ENCODE results near the gene ILK.

The ILK gene

GRCh38 chr11:6603287-6604080 is at the start of gene ILK, which contains the start of gene RRP8:
Gene ILK (plus strand): TSS chr11:6603774. CDS start chr11:6604272, 498 bp downstream.
Gene RRP8 (minus strand): TSS chr11:6603616. CDS start chr11:6603502, 114 bp downstream.
- H3K9ac ChIP-seq (ENCODE audit: low read length in 5 of 5), result peak within 1 kb of the TSS; percentile 95 to 99 (median 98)
- H3K4me3 ChIP-seq (ENCODE audit: low read depth in 1 of 5, low read length in 5 of 5), result peak within 1 kb of the TSS; percentile 92 to 98 (median 96)
- H3K9me3 ChIP-seq (ENCODE audit: control insufficient read depth in 5 of 5, low read length in 5 of 5), result no peaks in the 10 kb centered on the region
- peak within 1 kb of the TSS; percentile 98 for H3K27ac ChIP-seq (ENCODE audit: low read depth, low read length)
- H3K4me1 ChIP-seq (ENCODE audit: control insufficient read depth in 5 of 5, insufficient read depth in 5 of 5, low read length in 5 of 5), result peaks cover 9 to 64% (median 57%) of the 10 kb centered on the region in 5 donors
- H3K36me3 ChIP-seq (ENCODE audit: control insufficient read depth in 5 of 5, insufficient read depth in 5 of 5, low read length in 5 of 5), result peaks cover 5 to 42% (median 39%) of the 10 kb centered on the region in 5 donors
- H3K27me3 ChIP-seq (ENCODE audit: control insufficient read depth in 5 of 5, insufficient read depth in 4 of 5, low read length in 5 of 5), result no peaks in the 10 kb centered on the region

- Histone ChIP-seq H3K27ac (ENCODE audit: low read depth, low read length) (no peak overlapping the region), H3K4me3 (ENCODE audit: low read depth in 1 of 5, low read length in 5 of 5) (no peak overlapping the region), H3K27me3 (ENCODE audit: control insufficient read depth in 5 of 5, insufficient read depth in 4 of 5, low read length in 5 of 5) (no peaks in the 10 kb centered on the region), H3K36me3 (ENCODE audit: control insufficient read depth in 5 of 5, insufficient read depth in 5 of 5, low read length in 5 of 5) (peaks cover 0 to 19% (median 4%) of the 10 kb centered on the region in 5 donors), H3K9ac (ENCODE audit: low read length in 5 of 5) (no peak overlapping the region), H3K4me1 (ENCODE audit: control insufficient read depth in 5 of 5, insufficient read depth in 5 of 5, low read length in 5 of 5) (no peaks in the 10 kb centered on the region), H3K9me3 (ENCODE audit: control insufficient read depth in 5 of 5, low read length in 5 of 5) (no peaks in the 10 kb centered on the region)
Measured at GRCh38 chr11:6554828-6555706, 48.5 kb upstream of the ILK start.

GRCh38 chr11:6556139-6556949 is 47.2 kb upstream of the ILK start:
- Histone ChIP-seq H3K27me3 (ENCODE audit: control insufficient read depth in 5 of 5, insufficient read depth in 4 of 5, low read length in 5 of 5) (no peaks in the 10 kb centered on the region), H3K4me1 (ENCODE audit: control insufficient read depth in 5 of 5, insufficient read depth in 5 of 5, low read length in 5 of 5) (no peaks in the 10 kb centered on the region), H3K9ac (ENCODE audit: low read length in 5 of 5) (no peak overlapping the region), H3K36me3 (ENCODE audit: control insufficient read depth in 5 of 5, insufficient read depth in 5 of 5, low read length in 5 of 5) (peaks cover 0 to 19% (median 4%) of the 10 kb centered on the region in 5 donors), H3K4me3 (ENCODE audit: low read depth in 1 of 5, low read length in 5 of 5) (no peak overlapping the region), H3K9me3 (ENCODE audit: control insufficient read depth in 5 of 5, low read length in 5 of 5) (no peaks in the 10 kb centered on the region), H3K27ac (ENCODE audit: low read depth, low read length) (no peak overlapping the region)

- Histone ChIP-seq H3K27ac (ENCODE audit: low read depth, low read length) (no peak overlapping the region), H3K4me3 (ENCODE audit: low read depth in 1 of 5, low read length in 5 of 5) (no peak overlapping the region), H3K27me3 (ENCODE audit: control insufficient read depth in 5 of 5, insufficient read depth in 4 of 5, low read length in 5 of 5) (no peaks in the 10 kb centered on the region)
Measured at GRCh38 chr11:6557063-6557462, 46.5 kb upstream of the ILK start.

GRCh38 chr11:6557761-6558674 is 45.6 kb upstream of the ILK start:
- H3K27ac ChIP-seq (ENCODE audit: low read depth, low read length), result no peak overlapping the region
- H3K27me3 ChIP-seq (ENCODE audit: control insufficient read depth in 5 of 5, insufficient read depth in 4 of 5, low read length in 5 of 5), result no peaks in the 10 kb centered on the region
- no peaks in the 10 kb centered on the region for H3K4me1 ChIP-seq (ENCODE audit: control insufficient read depth in 5 of 5, insufficient read depth in 5 of 5, low read length in 5 of 5)
- no peaks in the 10 kb centered on the region for H3K9me3 ChIP-seq (ENCODE audit: control insufficient read depth in 5 of 5, low read length in 5 of 5)
- no peak overlapping the region for H3K4me3 ChIP-seq (ENCODE audit: low read depth in 1 of 5, low read length in 5 of 5)
- H3K36me3 ChIP-seq (ENCODE audit: control insufficient read depth in 5 of 5, insufficient read depth in 5 of 5, low read length in 5 of 5), result peaks cover 0 to 20% (median 8%) of the 10 kb centered on the region in 5 donors
- no peak overlapping the region for H3K9ac ChIP-seq (ENCODE audit: low read length in 5 of 5)

More at GRCh38 chr11:6557063-6557462, 46.5 kb upstream of the ILK start:
- Histone ChIP-seq H3K9ac (ENCODE audit: low read length in 5 of 5) (no peak overlapping the region), H3K36me3 (ENCODE audit: control insufficient read depth in 5 of 5, insufficient read depth in 5 of 5, low read length in 5 of 5) (peaks cover 0 to 19% (median 4%) of the 10 kb centered on the region in 5 donors), H3K4me1 (ENCODE audit: control insufficient read depth in 5 of 5, insufficient read depth in 5 of 5, low read length in 5 of 5) (no peaks in the 10 kb centered on the region), H3K9me3 (ENCODE audit: control insufficient read depth in 5 of 5, low read length in 5 of 5) (no peaks in the 10 kb centered on the region)

GRCh38 chr11:6559369-6559768 is 44.2 kb upstream of the ILK start:
- Histone ChIP-seq H3K4me3 (ENCODE audit: low read depth in 1 of 5, low read length in 5 of 5) (no peak overlapping the region), H3K9me3 (ENCODE audit: control insufficient read depth in 5 of 5, low read length in 5 of 5) (no peaks in the 10 kb centered on the region), H3K36me3 (ENCODE audit: control insufficient read depth in 5 of 5, insufficient read depth in 5 of 5, low read length in 5 of 5) (peaks cover 0 to 33% (median 16%) of the 10 kb centered on the region in 5 donors), H3K27me3 (ENCODE audit: control insufficient read depth in 5 of 5, insufficient read depth in 4 of 5, low read length in 5 of 5) (no peaks in the 10 kb centered on the region), H3K4me1 (ENCODE audit: control insufficient read depth in 5 of 5, insufficient read depth in 5 of 5, low read length in 5 of 5) (no peaks in the 10 kb centered on the region), H3K27ac (ENCODE audit: low read depth, low read length) (no peak overlapping the region), H3K9ac (ENCODE audit: low read length in 5 of 5) (no peak overlapping the region)

GRCh38 chr11:6561288-6561687 is 42.3 kb upstream of the ILK start:
- H3K27me3 ChIP-seq (ENCODE audit: control insufficient read depth in 5 of 5, insufficient read depth in 4 of 5, low read length in 5 of 5), result no peaks in the 10 kb centered on the region

GRCh38 chr11:6563121-6563619 is 40.4 kb upstream of the ILK start:
- Histone ChIP-seq H3K27me3 (ENCODE audit: control insufficient read depth in 5 of 5, insufficient read depth in 4 of 5, low read length in 5 of 5) (no peaks in the 10 kb centered on the region), H3K36me3 (ENCODE audit: control insufficient read depth in 5 of 5, insufficient read depth in 5 of 5, low read length in 5 of 5) (peaks cover 0 to 42% (median 20%) of the 10 kb centered on the region in 5 donors), H3K27ac (ENCODE audit: low read depth, low read length) (no peak overlapping the region), H3K4me1 (ENCODE audit: control insufficient read depth in 5 of 5, insufficient read depth in 5 of 5, low read length in 5 of 5) (peaks cover under 1 to 3% (median 1%) of the 10 kb centered on the region in 5 donors), H3K9me3 (ENCODE audit: control insufficient read depth in 5 of 5, low read length in 5 of 5) (no peaks in the 10 kb centered on the region), H3K9ac (ENCODE audit: low read length in 5 of 5) (no peak overlapping the region), H3K4me3 (ENCODE audit: low read depth in 1 of 5, low read length in 5 of 5) (no peak overlapping the region)

More at GRCh38 chr11:6561288-6561687, 42.3 kb upstream of the ILK start:
- Histone ChIP-seq H3K4me3 (ENCODE audit: low read depth in 1 of 5, low read length in 5 of 5) (no peak overlapping the region), H3K9me3 (ENCODE audit: control insufficient read depth in 5 of 5, low read length in 5 of 5) (no peaks in the 10 kb centered on the region), H3K9ac (ENCODE audit: low read length in 5 of 5) (no peak overlapping the region), H3K27ac (ENCODE audit: low read depth, low read length) (no peak overlapping the region), H3K36me3 (ENCODE audit: control insufficient read depth in 5 of 5, insufficient read depth in 5 of 5, low read length in 5 of 5) (peaks cover 0 to 41% (median 16%) of the 10 kb centered on the region in 5 donors), H3K4me1 (ENCODE audit: control insufficient read depth in 5 of 5, insufficient read depth in 5 of 5, low read length in 5 of 5) (no peaks in the 10 kb centered on the region)
